Skeletal muscle satellite cell (primary cell): ENCODE measurements around the gene IRX2.
A peak's percentile ranks its signal among the peaks of the same experiment; 100 is the strongest.

Source experiments
- H3K27me3 ChIP-seq: 2 replicates; pipeline ENCODE4 v1.7.0; 2013; ENCODE audit warnings: low read length; ENCODE audit not compliant: control insufficient read depth, insufficient read depth
- H3K36me3 ChIP-seq: 2 replicates; pipeline ENCODE4 v1.7.0; 2013; ENCODE audit warnings: mild to moderate bottlenecking, control low read depth, low read length; ENCODE audit not compliant: insufficient read depth
- H3K4me1 ChIP-seq: 2 replicates; pipeline ENCODE4 v1.7.0; 2013; ENCODE audit warnings: low read length; ENCODE audit not compliant: control insufficient read depth, insufficient read depth
- H3K4me2 ChIP-seq: 2 replicates; pipeline ENCODE4 v1.7.0; 2013; ENCODE audit warnings: mild to moderate bottlenecking, low read length
- H3K4me3 ChIP-seq: 2 replicates; pipeline ENCODE4 v1.7.0; 2013; ENCODE audit warnings: low read length
- H3K9ac ChIP-seq: 2 replicates; pipeline ENCODE4 v1.7.0; 2013; ENCODE audit warnings: mild to moderate bottlenecking, low read depth, low read length, moderate library complexity
- H3K9me3 ChIP-seq: replicated peaks from 2 replicates; pipeline ENCODE4 v1.7.0; 2013; ENCODE audit warnings: mild to moderate bottlenecking, control low read depth, low read length

The IRX2 gene

GRCh38 chr5:2748179-2748860, 3.2 kb downstream of the IRX2 start:
- Histone ChIP-seq H3K4me1 (no peaks in the 10 kb centered on the region), H3K9me3 (peaks cover 8% of the 10 kb centered on the region), H3K9ac (no peak overlapping the region), H3K36me3 (no peaks in the 10 kb centered on the region), H3K27me3 (peaks cover 45% of the 10 kb centered on the region), H3K4me2 (no peak overlapping the region), H3K4me3 (no peak overlapping the region)

DNA sequence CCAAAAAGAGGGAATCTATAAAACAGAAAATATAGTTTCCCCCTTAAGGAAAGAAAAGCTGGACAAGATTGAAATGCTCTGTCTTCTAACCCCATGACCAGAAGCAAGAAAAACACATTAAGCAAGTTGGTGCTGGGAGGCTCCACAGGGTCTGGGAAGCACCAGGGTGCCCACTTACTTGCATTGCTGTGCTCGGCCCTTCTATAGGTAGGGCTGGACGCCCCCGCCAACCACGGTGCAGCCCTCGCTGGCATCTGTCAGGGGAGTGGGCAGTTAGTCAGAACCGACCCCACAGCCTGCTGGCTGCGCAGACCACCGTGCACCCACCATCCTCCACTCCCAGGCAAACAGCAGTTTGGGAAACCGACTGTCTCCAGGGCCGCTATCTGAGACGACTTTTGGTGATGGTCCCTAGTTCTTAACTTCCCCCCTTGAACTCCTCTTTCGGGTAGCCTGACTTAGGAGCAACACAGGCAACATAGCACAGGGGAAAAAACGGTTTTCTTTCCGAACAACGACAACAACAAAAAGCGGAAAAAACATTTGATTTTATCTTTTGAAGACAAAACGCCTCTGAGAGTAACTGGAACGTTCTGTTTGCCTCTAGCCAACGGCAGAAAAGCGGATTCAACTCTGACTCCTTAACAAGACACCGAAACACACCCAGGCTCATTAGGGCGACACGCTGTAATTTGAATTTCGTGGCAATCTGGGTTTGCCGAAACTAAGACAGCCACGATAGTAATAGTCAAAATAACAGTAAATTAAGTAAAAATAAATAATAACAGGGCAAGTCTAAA, 3.9 kb downstream of the IRX2 start:
- no peak overlapping the region for H3K4me3 ChIP-seq
- no peaks in the 10 kb centered on the region for H3K36me3 ChIP-seq
- H3K4me2 ChIP-seq, result no peak overlapping the region
- H3K9ac ChIP-seq, result no peak overlapping the region
- peaks cover 39% of the 10 kb centered on the region for H3K27me3 ChIP-seq
- H3K4me1 ChIP-seq, result no peaks in the 10 kb centered on the region
- H3K9me3 ChIP-seq, result peaks cover 8% of the 10 kb centered on the region

DNA sequence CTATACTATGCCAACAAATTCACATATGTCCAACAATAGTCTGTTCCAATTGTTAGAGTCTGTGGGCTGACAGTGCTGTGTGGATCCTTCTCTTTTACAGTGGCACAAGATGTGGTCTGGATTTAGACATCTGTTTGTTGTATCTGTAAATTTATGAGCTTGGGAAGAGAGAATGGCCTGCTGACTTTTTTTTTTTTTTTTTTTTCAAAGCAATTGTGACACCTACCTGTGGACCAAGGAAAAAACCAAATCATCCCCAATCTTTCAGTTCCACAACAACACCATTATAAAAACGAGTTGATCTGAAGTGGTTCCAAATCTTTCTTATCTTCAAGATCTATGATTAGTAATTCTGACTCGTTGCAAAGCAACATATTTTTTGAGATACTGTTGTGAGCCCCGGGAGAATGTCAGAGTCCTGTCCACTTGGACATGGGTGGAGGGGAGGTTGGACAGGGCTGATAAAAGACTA, 4.9 kb downstream of the IRX2 start:
- Histone ChIP-seq H3K9me3 (peaks cover 8% of the 10 kb centered on the region), H3K36me3 (no peaks in the 10 kb centered on the region), H3K4me3 (no peak overlapping the region), H3K4me1 (no peaks in the 10 kb centered on the region), H3K27me3 (peaks cover 42% of the 10 kb centered on the region), H3K4me2 (no peak overlapping the region), H3K9ac (no peak overlapping the region)

DNA sequence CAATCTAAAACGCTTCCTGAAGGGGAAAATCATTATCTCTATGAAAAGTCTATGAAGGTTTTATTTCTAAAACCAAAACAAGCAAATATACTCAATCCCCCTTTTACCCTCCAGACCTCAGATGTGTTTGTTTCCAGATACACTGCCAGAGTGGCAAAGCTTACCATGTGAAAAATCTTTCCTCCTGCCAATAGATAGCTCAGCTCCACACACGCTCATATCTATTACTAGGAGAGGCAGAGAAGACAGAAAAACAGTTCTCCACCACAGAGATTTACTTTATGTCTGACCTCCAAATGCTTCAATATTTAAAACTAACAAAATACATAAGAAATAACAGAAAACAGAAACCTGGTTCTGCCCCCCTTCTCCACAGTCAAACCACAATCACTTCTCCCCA, 7.0 kb downstream of the IRX2 start:
- no peak overlapping the region for H3K4me3 ChIP-seq
- H3K4me1 ChIP-seq, result no peaks in the 10 kb centered on the region
- H3K9me3 ChIP-seq, result peaks cover 3% of the 10 kb centered on the region
- H3K36me3 ChIP-seq, result no peaks in the 10 kb centered on the region
- H3K9ac ChIP-seq, result no peak overlapping the region
- peaks cover 44% of the 10 kb centered on the region for H3K27me3 ChIP-seq
- no peak overlapping the region for H3K4me2 ChIP-seq

DNA sequence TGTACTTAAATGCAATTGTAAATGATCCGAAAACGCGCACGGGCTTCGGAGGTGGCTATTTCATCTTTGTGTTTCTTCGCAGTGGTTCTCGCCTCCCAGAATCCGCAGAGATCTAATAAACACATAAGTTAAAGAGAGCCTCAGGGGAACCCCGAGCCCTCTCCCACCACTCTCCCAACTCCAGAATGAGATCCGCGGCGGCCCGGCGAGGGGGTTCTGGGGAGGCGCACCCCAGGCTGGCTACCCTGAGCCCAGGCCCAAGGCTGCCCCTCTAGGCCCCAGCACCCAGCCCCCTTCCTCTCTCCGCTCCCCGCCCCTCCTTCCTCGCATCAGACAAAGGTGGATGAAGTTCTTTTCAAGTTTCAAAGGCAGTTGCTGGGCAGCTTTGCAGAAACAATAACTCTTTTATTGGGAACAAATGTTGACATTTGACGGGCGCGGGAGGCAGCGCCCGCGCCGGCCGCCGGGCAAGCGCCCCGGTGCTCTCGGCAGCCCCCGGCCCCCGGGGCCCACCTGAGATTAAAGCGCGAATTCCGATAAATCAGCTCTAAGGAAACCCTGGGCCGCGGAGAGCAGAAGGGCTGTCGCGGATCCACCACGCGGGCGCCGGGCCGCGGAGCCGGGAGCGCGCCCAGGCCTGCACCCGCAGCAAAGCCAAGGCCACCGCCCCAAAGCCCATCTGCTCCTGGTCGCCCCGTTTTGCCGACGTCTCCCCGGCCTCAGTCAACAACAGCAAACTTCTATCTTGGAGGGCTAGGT, 8.4 kb downstream of the IRX2 start:
- H3K9me3 ChIP-seq, result no peaks in the 10 kb centered on the region
- no peaks in the 10 kb centered on the region for H3K36me3 ChIP-seq
- peaks cover 47% of the 10 kb centered on the region for H3K27me3 ChIP-seq
- no peak overlapping the region for H3K4me2 ChIP-seq
- no peak overlapping the region for H3K4me3 ChIP-seq
- no peaks in the 10 kb centered on the region for H3K4me1 ChIP-seq
- no peak overlapping the region for H3K9ac ChIP-seq

DNA sequence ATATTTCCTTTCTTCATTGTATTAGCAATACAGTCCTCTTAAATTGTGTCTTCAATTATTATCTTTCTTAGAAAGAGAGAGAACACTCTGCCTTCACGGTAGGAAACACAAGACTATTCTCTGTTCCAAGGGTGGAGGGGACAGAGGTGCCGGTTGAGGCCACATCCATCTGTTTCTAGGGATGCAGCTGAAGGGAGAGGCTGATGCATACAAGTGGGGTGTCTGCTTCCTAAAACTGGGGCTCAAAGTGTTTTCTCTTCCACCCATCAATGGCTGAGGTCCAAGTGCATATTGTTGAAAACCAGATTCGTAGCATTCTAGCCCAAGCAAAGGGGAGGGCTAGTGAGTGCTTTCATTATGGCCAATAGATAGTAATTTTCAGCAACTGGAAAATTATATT, 9.5 kb downstream of the IRX2 start:
- Histone ChIP-seq H3K9me3 (no peaks in the 10 kb centered on the region), H3K4me2 (no peak overlapping the region), H3K27me3 (peaks cover 41% of the 10 kb centered on the region), H3K36me3 (no peaks in the 10 kb centered on the region), H3K4me1 (no peaks in the 10 kb centered on the region), H3K4me3 (no peak overlapping the region), H3K9ac (no peak overlapping the region)

- Histone ChIP-seq H3K4me3 (no peak overlapping the region), H3K4me2 (no peak overlapping the region), H3K27me3 (peaks cover 41% of the 10 kb centered on the region), H3K36me3 (no peaks in the 10 kb centered on the region), H3K4me1 (no peaks in the 10 kb centered on the region), H3K9ac (no peak overlapping the region), H3K9me3 (no peaks in the 10 kb centered on the region)
These were observed 10.5 kb downstream of the IRX2 start for GRCh38 chr5:2740876-2741555.

DNA sequence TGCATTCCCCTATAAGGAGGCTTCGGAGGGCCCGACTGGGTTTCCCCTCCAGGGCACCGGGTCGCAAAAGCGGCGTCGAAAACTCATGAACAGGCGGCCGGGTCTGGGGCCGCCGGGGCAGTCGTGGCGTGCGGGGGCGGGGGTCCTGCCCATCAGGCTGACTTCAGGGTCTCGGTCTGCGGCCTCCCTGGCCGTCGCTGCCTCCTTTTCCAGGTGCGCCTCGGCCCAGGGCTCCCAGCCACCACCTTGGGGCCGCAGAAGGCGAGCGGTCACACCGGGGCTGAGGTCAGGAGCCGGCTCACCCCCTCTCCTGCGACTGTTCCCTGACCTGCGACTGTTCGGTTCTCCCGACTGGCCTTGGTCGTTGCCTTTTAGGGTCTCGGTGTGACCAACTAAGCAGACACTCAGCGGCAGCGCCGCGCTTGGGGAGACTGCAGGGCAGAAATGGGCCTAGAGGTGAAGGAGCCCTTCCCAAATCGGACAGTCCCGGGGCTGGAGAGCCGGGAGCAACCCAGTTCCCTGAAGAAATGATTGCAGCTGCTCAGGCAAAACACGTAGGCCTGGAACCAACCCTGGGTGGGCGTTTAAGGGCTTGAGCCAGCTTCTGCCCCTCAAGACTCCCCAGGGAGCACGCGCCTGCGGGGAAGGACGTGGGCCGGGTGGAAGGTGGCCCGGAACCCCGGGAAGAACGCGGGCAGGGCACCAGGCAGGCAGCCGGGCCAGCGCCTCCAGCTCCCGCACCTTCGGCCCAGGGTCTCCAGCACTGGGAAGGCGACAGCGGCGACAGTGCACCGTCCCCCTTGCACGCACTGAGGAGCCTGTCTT, 11.2 kb downstream of the IRX2 start:
- H3K9me3 ChIP-seq, result no peaks in the 10 kb centered on the region
- H3K4me3 ChIP-seq, result no peak overlapping the region
- no peaks in the 10 kb centered on the region for H3K36me3 ChIP-seq
- no peak overlapping the region for H3K4me2 ChIP-seq
- H3K9ac ChIP-seq, result no peak overlapping the region
- H3K4me1 ChIP-seq, result no peaks in the 10 kb centered on the region
- H3K27me3 ChIP-seq, result peaks cover 41% of the 10 kb centered on the region

- no peaks in the 10 kb centered on the region for H3K36me3 ChIP-seq
- H3K4me2 ChIP-seq, result peak overlapping the region; percentile 49
- peaks cover 35% of the 10 kb centered on the region for H3K27me3 ChIP-seq
- no peaks in the 10 kb centered on the region for H3K4me1 ChIP-seq
- H3K4me3 ChIP-seq, result peak overlapping the region; percentile 19
- no peak overlapping the region for H3K9ac ChIP-seq
- H3K9me3 ChIP-seq, result no peaks in the 10 kb centered on the region
These were observed 12.0 kb downstream of the IRX2 start for GRCh38 chr5:2739360-2740050.

- Histone ChIP-seq H3K27me3 (peaks cover 32% of the 10 kb centered on the region), H3K4me2 (no peak overlapping the region), H3K9ac (no peak overlapping the region), H3K36me3 (no peaks in the 10 kb centered on the region), H3K4me1 (no peaks in the 10 kb centered on the region), H3K4me3 (no peak overlapping the region), H3K9me3 (no peaks in the 10 kb centered on the region)
These were observed 12.6 kb downstream of the IRX2 start for GRCh38 chr5:2738700-2739359.
